Neural progenitor cell (in vitro differentiated cells): Measurements from ENCODE around the gene SMLR1.

Experiments used
- CTCF ChIP-seq: fragments of 200-600 bp; sonication (generic); IDR thresholded peaks from 2 replicates; pipeline ENCODE4 v1.5.1; 2017; ENCODE audit warnings: antibody characterized with exemption, mild to moderate bottlenecking
- EZH2 ChIP-seq: fragments of 200-600 bp; sonication (generic); IDR thresholded peaks from 2 replicates; pipeline ENCODE4 v1.6.1; 2017; ENCODE audit warnings: antibody characterized with exemption, mild to moderate bottlenecking, moderate library complexity

DNA sequence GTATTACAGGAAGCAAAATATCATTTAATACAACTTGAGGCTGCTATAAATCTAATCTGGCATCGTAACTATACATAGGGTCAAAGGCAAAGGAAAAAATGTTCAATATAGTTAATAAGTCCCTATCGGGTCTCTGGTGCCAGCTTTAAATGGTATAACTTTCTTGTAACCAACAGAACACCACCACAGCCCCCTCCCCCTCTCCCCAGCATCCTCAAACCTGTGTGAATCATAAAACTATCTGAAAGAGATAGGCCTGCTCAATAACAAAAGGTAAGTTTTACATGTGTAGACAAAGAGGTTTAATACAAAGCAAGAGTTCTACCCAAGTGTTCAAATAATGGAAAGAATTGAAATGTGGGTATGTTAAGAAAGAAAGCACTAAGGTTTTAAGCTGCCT lies 12.2 kb downstream of the SMLR1 start:
- TF ChIP-seq EZH2 (no peak), CTCF (no peak)
